Suppressor macrophage treated with lipopolysaccharide for 1 hour (primary cell): ENCODE data around the gene ULK4.

Experiments used
- DNase-seq, 3 donors: peaks; one replicate each; pipeline ENCODE4 v3.0.0-alpha.2; 2020 to 2022

The ULK4 gene

DNA sequence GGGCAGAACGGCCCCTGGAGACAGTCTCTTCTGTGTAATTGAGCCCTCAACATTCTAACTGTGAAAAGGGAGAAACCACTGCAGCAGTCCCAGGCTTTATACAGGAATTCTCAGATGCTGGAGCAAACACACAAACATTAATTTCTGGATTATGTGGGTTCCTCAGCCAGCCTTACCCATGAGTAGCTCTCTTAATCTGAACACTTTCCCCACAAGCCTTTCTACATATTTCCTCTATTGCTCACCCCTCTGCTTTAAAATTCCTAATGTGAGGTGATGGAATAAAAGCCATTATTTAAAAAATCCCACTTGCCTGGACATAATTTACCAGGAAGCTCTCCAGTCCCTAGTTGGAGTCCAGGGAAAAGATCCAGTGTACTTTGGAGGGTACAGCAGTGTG, 623.6 kb downstream of the ULK4 start:
- no peak for DNase-seq

DNA sequence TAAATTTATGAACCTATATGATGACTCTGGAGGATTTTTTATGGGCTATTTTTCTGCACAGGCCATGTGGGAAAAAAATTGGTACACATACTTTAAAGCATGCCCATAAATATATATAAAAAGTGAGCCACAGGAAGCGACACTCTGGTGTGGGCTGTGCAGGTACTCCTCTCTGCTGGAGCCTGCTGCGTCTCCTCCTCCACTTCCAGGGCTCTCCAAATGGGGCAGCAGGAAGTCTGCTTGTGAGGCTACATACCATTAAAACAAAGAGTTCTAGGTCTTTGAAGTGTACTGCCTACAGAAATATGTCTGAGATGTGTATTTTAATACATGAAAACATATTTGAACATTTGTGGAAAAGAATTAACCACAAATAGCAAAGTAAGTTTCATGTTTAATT, 627.5 kb downstream of the ULK4 start:
- DNase-seq: no peak

DNA sequence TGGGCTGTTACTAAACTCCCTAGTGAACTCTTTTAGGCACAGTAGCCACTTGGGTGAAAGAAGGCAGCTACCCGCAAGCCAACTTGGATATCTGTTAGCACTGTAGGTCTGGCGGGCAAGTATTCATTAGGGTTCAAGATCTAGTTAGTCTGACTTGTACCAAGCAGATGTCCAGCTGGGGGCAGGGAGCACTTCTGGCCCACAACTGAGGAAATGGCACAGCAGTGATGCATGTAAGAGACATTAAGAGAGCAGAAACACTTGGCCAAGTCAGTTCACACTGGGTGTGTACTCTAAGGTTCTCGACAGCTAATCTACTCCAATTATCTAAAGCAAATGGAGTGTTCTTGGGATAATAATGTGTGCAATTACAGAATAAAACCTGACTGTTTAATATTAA, 630.9 kb downstream of the ULK4 start:
- DNase-seq: no peak

DNA sequence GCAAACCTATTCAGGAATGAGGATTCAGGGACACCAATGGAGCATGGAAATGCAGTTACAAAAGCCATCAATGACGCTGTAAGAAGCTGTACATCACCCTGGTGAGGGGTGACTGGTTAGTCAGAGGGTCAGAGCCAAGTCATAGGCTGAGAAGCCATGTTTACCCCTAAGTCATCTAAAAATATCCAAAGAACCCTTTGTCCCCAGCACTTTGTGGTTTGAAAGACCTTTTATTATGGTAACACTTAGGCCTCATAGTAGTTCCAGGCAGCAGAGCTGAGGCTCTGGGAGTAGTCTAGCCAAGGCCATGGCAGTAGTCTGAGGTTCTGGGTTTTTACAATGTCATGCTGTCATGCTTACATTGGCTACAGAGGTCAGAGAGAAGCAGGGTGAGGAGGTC, 631.4 kb downstream of the ULK4 start:
- no peak for DNase-seq

DNA sequence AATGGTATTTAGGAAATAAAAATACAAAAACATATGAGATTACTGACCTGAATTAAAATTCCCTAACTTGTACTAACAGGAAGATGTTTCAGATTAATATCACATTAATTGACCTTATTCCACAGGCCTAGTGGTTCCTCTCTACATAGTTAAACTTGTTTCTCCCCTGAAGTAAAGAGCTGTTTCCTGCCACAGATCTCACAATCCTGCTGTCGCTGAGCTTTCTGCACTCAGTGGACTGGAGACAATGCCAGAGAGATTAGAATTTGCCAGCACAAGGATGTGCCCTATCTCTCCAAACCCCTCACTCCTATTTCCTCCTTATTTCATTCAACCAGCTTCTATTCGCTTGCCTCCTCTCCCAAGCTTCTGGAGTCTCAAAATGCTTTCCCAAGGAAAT, 632.0 kb downstream of the ULK4 start:
- DNase-seq: no peak

DNA sequence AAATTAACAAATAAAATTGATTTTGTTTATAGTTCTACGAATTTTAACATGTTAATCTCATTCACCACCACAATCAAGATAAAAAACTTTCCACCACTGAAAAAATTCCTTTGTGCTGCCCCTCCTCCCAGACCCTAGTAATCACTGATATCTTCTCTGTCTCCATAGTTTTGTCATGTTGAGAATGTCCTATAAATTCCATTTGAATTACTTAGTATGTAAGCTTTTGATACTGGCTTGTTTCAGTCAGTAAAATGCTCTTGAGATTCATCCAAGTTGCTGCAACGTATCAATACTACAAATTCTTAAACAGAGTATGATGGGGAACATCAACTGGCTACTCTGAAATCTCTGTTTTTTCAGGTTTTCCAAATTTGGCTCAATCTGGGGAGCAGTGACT, 633.0 kb downstream of the ULK4 start:
- no peak for DNase-seq

DNA sequence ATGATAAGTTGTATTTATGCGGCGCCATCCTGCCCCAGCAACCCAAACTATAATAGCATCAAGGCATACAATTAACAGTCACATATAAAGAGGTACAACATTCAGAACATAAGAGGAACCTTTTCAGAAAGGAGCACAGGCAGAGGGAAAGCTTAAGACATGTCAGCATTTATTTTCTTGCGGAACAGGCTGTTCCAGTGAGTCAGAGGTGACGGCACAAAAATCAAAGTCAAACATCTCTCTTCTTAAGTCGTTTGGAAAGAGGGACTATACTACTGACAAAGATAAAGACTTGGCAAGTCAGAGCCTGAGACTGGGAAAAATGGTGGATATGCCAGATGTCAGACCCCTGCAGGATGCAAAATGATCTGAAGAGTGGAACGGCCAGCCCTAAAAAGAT, 634.2 kb downstream of the ULK4 start:
- DNase-seq: no peak

DNA sequence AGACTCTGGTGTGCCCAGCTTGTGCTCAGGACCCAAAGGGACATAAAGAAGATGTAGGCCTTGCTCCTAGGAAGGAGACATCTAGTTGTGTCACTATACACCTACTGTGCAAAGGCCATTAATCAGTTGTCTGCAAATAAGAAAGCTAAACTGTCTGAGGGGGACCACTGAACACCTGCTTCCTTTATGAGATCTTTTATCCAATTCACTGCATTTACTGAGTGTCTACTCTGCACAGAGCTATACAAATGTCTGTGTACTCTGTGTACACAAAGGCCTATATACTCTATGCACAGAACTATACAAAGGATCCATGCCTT, 637.8 kb downstream of the ULK4 start:
- DNase-seq: no peak

DNA sequence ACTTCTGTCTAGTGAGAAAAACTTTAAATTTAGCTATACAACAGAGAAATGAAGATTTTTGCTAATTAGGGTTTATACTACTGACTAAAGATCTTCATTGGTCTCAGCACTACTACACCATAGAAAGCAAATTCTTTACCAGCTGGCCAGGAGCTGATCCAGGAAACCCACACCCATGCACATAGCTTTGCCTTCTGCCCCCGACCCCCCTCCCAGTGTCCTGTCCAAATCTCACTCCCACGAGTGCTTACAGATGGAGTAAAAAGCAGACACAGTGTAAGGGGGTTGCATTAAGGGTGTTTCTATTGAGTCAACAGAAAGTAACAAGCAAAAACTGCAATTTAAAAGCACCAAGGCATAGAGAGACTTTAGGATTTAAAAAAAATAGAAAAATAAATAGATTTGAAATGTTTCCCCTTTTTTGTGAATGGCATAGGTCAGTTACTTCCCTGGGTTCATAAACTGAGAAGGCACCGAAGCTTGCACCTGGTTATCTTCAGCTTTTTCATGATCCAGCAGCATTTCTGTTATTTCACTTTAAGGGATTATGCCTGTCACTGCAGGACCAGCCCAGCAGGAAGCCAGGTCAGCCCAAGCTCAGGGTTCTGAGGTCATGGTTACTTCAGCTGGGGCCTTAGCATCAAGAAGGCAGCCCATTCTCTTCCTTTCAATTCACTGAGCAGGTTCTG, 638.3 kb downstream of the ULK4 start:
- no peak for DNase-seq

DNA sequence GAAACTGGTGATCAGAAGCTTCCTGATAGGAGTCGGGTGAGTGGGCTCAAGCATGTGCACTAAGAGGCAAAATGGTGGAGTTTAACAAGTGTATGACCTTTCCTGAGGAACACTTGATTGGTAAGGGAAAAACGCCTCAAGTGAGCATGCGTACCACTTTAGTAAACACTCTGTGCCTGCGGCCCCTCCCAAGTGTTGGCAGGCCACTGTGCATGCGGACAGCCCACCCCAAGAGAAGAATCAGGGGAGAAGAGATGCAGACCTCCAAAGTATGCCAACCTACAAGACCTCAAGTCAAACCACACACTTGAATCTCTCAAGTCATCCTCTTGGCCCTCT, 640.3 kb downstream of the ULK4 start:
- DNase-seq: no peak

DNA sequence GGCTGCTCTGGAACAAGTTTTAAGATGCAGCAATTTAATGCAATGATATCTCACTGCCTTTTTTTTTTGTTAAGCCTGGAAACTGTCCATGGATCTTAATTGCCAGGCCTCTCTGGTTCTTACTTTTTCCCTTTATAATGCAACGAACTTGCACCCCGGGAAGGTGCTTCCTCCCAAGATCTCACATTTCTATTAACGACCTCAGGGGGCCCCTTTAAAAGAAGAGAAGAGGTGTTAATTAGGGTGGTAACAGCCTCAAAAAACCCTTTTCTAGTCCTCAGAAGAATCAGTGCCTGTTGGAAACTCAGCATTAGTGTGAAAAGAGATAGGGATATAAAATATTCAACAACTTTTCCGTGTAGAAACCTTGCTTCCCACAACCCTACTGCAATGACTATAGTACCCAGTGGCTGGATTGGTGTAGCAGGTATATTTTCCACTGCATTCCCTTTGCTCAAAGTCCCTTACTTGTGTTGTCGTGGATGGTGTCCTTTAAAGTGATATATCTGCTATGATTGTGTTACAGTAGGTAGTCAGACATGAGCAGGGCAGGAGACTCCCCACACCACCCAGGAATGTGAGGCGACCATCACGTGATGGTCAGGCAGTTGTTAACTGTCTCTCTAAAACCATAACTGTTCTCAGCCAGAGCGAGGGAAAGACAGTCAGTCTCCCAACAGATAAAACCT, 640.8 kb downstream of the ULK4 start:
- no peak for DNase-seq

DNA sequence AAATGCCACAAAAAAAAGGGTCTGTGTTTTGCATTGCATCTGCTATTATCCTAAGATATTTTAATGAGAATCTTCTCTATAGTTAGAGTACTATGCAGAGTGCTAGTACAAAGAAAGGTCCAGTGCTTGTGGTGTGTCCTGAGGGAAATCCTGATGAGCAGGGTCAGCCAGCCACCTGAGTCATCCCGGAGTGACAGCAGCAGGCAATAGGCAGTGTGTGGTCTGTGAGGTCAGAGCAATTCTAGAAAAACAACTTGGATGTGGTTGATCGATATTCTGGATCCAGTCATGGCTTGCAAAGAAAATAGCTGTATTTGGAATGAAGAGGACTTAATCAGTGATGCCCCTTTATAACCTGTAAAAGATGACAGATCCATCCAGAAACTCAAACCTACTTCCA, 643.4 kb downstream of the ULK4 start:
- DNase-seq: peak in 1 of 3 donors; percentile 2

DNA sequence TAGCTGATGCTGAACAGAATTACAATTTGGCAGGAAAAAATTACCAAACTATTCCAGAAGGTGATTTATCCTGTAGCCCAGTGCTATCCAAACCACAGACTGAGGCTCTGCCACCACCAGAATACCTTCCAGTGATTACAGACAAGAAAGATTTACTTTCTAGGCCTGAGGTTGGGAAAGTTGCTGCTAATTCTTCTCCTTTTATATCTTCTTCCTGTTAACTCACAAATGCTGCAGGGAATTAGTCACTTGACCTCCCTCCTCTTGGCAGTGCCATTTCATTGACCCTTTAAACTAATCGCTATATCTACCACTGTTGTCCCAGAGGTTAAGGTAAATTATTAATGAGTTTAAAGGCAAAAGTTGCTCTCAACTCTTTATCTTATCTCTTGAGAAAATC, 644.2 kb downstream of the ULK4 start:
- no peak for DNase-seq

DNA sequence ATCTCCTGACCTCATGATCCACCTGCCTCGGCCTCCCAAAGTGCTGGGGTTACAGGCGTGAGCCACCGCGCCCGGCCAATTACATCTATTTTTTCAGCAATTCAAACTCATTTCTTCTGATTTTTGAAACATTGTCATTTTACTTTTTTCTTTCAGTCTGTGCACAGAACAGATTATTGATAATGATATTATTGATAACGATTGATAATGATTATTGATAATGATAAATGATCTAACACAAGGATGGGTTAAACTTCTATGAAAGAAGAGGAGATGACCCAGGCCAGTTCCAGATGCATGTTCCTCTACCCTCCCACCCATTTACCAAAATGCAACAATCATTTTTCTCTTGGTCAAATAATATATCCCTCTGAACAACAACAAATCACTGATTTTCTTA, 644.6 kb downstream of the ULK4 start:
- no peak for DNase-seq

DNA sequence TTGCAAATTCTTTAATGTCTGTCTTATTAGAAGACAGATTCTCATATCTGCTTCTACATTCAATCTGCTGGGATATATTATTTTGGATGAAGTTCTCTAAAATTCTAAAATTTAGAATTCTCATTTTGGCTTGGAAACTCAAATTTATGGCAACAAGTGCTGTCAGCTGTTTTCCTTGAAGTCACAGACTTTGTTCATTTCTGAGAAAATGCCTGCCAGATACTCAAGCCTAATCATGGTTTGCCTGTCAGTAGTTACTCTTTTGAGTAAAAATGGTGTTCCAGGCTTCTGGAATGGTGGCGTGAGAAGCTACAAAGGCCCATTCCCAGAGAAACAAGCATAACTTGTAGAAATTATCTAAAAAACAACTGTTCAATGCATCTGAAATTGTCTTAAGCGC, 646.8 kb downstream of the ULK4 start:
- no peak for DNase-seq

DNA sequence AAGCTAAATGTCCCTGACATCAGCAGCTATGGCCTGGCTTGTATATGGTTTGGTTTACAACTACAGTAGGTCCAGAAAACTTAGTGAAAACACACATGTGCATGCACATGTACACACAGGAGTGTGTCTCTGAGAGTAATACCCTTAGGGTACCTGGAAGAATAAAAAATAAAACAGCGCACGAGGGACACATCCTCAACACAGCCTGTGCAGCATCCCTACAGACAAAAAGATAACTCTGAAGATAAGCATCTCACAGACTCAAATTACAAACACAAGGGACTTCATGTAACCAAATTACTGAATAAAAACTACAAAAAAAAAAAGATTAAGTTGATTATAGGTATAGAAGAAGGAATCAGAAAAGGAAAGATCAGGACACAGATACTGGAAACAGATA, 653.8 kb downstream of the ULK4 start:
- no peak for DNase-seq

DNA sequence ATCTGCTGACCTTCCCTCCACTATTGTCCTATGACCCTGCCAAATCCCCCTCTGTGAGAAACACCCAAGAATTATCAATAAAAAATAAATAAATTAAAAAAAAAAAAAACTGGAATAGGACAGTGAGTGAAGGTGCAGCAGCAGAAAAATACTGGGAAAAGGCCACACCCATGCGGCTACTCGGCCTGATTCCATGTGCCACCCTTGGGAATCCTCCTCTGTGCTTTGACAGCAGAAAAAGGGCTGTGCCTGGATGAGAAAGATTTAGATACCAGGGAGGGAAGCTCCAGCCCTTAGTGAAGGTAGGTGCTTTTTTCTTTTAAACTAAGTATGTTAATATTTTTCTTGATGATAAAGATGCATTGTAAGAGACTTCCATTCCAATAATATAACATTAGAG, 654.8 kb downstream of the ULK4 start:
- no peak for DNase-seq

DNA sequence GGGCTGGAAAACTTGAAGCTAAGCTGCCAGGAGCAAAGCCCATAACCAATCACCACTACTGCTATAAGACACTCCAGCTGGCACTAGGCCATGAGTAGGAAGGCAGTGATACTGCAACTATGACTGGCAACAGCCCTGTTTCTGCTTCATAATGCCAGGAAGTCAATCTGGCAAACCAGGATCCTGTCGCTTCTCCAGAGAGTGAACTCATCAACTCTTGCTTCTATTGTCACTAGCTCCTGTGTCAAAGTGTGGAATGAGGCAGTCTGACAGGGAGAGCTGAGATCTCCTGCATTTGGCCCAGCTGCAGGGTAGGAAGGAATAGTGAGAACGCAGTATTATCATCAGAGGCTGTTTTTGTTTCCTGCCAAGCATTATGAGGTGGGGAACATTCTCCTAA, 657.3 kb downstream of the ULK4 start:
- DNase-seq: no peak

DNA sequence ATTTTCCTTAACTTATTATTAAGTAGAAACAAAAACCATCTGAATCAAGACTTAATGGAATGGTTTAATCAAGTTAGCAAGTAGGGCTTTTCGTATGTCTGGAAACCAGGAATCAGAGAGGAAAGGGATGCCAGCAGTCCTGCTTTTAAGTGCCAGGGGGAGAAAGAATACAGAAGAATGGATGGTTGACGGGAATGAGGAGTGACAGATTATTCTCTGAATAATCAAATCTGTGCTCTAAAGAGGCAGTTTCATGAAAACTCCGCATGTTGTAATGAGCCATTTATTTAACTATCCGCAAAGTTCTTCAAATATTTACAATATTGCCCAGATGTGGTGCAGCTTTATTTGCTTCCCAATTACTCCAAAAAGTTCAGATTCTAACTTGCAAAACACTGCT, 659.6 kb downstream of the ULK4 start:
- no peak for DNase-seq

DNA sequence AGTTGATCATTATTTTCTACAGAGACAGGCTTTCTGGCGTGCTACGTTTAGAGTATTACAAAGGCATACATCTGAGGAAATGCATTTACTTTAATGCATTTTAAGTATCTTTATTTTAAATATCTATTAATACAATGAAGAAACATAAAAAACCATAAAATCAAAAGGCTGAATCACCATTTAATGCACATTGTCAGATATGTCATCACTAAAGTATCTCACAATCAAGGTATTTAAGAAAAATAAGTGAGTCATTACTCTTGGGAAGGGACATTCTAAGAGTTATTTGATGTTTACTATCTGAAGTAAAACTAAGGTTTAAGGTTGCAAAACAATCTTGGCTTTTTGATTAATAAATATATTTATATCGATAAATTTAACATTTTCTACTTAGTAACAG, 660.4 kb downstream of the ULK4 start:
- DNase-seq: no peak

DNA sequence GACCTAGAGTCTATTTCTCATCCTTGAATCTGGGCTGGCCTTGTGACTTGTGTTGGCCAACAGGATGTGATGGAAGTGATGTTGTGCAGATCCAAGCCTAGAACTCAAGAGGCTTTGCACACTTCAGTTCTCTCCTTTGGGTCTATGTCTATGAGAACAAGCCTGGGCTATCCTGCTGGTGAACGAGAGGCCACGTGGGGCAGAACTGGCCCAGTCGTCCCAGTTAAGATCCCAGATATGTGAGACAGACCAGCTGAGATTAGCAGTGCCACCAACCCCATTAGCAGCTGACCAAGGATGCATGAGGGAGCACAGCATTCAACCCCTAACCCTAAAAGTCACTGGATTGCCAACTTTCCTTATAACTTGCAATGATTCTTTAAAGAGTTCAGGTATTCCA, 662.9 kb downstream of the ULK4 start:
- DNase-seq: no peak

DNA sequence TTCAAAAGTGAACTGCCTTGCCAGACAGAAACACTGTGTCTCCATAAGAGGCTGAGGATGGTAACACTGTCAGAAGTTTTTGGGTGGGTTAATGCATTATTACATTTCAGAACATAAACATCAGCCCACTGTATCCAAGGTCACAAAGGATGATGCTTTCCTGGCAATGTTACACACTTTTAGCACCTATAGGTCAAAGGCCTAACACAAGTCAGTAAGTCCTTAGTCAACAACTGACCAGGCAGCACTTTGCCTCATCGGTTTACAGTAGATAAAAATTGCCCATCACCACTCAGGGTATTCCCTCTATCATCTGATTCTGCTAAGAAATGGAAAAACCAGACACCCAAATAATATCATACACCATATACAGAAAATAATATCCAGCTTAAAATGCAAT, 664.2 kb downstream of the ULK4 start:
- DNase-seq: no peak

DNA sequence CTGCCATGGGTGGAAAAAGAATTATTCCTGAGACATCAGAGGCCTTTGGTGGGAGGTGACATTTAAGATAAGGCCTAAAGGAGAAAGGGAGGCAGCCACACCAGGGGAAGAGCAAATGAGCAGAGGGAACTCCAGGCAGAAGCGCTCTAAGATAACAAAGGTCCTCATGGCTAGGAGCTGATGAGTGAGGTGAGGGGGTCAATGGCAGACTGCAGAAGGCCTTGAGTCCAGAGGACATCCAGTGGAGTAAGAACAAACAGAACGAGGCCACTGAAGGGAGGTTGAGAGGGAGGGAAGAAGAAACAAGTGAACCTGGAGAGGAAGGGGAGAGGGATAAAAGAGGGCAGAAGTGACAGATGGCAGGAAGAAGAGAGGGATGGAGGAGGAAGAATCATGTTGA, 665.3 kb downstream of the ULK4 start:
- no peak for DNase-seq

DNA sequence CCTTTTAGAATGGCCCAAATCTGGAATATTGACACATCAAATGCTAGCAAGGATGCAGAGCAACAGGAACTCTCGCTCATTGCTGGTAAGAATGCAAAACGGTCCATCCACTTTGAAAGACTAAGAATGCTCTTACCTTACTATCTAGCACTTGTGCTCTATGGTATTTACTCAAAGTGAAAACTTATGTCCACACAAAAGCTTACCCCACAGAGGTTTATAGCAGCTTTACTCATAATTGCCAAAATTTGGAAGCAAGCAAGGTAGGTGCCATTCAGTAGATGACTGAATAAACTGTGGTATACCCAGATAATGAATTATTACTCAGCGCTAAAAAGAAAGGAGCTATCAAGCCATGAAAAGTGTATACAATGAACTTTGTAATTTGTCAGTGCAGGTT, 666.2 kb downstream of the ULK4 start:
- no peak for DNase-seq

DNA sequence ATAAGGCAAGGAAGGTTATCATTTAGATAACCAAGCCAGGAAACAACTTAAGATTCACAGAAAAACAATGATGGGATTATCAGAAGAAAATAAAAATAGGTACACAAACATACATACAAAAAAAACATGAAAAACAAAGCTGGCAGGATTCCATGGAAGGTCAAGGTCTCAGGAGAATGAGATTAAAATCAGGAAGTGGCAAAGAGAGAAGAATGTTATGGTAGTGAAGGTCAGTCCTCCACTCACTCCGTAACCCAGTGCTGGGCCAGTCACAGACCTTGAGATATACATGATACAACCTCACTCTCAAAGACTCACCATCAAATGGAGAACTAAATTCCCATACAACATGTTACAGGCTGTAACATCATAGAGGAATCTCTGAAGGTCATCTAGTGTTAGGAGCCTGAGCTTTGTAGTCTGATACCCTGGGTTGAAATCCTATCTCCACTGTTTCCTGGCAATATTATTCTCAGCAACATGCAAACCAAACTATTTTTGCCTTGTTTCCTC, 668.7 kb downstream of the ULK4 start:
- DNase-seq: no peak
